Neutrophil (primary cell): ENCODE measurements around the gene ATXN10.

Experiments used
- H3K27ac ChIP-seq: fragments of 200-600 bp; sonication (generic); 2 replicates; pipeline ENCODE4 v1.5.1; 2016; ENCODE audit warnings: mild to moderate bottlenecking, moderate library complexity
- H3K27me3 ChIP-seq: fragments of 200-600 bp; sonication (generic); 2 replicates; pipeline ENCODE4 v1.6.0; 2016; ENCODE audit warnings: mild to moderate bottlenecking
- H3K36me3 ChIP-seq: fragments of 200-600 bp; sonication (generic); 2 replicates; pipeline ENCODE4 v1.5.1; 2017
- H3K4me1 ChIP-seq, 2 experiments: fragments of 200-600 bp in 1 of 2; sonication (generic) in 1 of 2; 1 replicate in 1 of 2; 2 replicates in 1 of 2; pipeline versions ENCODE4 v1.5.1 to v1.6.1; 2013 to 2016; ENCODE audit warnings: low read depth in 1 of 2, low read length in 1 of 2, mild to moderate bottlenecking in 1 of 2, moderate library complexity in 1 of 2; ENCODE audit not compliant: control insufficient read depth in 1 of 2, insufficient read depth in 1 of 2
- H3K4me3 ChIP-seq, 2 experiments: fragments of 200-600 bp in 1 of 2; sonication (generic) in 1 of 2; 1 replicate in 1 of 2; 2 replicates in 1 of 2; pipeline ENCODE4 v1.5.1; 2013 to 2016; ENCODE audit warnings: low read depth in 1 of 2, low read length in 1 of 2, mild to moderate bottlenecking in 1 of 2, moderate library complexity in 1 of 2
- H3K9me3 ChIP-seq: fragments of 200-600 bp; sonication (generic); 2 replicates; pipeline ENCODE4 v1.5.1; 2016
- TF ChIP-seq, protein P1 (sequence below): fragments of 200-600 bp; sonication (generic); IDR thresholded peaks from 2 replicates; pipeline ENCODE4 v1.5.1; 2016; ENCODE audit warnings: antibody characterized with exemption

ATXN10 gene

GRCh38 chr22:45892681-45893461, 221.2 kb downstream of the ATXN10 start:
- H3K4me3 ChIP-seq: no peak overlapping the region
- H3K4me1 ChIP-seq: no peaks in the 10 kb centered on the region
- H3K9me3 ChIP-seq: no peaks in the 10 kb centered on the region
- H3K27ac ChIP-seq: no peak overlapping the region
- TF ChIP-seq, protein P1, sequence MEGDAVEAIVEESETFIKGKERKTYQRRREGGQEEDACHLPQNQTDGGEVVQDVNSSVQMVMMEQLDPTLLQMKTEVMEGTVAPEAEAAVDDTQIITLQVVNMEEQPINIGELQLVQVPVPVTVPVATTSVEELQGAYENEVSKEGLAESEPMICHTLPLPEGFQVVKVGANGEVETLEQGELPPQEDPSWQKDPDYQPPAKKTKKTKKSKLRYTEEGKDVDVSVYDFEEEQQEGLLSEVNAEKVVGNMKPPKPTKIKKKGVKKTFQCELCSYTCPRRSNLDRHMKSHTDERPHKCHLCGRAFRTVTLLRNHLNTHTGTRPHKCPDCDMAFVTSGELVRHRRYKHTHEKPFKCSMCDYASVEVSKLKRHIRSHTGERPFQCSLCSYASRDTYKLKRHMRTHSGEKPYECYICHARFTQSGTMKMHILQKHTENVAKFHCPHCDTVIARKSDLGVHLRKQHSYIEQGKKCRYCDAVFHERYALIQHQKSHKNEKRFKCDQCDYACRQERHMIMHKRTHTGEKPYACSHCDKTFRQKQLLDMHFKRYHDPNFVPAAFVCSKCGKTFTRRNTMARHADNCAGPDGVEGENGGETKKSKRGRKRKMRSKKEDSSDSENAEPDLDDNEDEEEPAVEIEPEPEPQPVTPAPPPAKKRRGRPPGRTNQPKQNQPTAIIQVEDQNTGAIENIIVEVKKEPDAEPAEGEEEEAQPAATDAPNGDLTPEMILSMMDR: no peak
- no peaks in the 10 kb centered on the region for H3K36me3 ChIP-seq
- H3K27me3 ChIP-seq: peaks cover 56% of the 10 kb centered on the region

- Histone ChIP-seq H3K27me3 (peaks cover 52% of the 10 kb centered on the region), H3K27ac (no peak overlapping the region), H3K36me3 (no peaks in the 10 kb centered on the region), H3K4me1 (no peaks in the 10 kb centered on the region), H3K9me3 (no peaks in the 10 kb centered on the region), H3K4me3 (no peak overlapping the region)
- TF ChIP-seq, protein P1: no peak
These were observed 221.9 kb downstream of the ATXN10 start for GRCh38 chr22:45893516-45893915.
